Measurements from ENCODE around the gene TAS2R40.

DNA sequence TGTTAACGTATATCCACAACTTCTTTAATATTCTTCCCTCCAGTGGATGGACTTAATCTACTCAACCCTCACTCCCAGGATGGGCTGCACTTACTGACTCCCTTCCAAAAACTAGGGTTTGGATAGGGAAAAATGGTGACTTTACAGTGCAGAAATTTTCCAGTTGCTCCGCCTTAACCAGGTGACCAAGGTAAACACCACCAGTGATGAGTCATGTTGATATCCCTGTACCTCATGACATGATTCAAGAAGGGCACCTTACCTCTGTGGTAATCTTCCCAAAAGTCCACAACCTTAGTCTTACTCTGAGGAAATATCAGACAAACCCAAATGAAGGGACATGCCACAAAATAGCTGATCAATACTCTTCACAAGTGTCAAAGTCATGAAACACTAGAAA is 37.9 kb downstream of the TAS2R40 start:
- TF ChIP-seq, protein P1, sequence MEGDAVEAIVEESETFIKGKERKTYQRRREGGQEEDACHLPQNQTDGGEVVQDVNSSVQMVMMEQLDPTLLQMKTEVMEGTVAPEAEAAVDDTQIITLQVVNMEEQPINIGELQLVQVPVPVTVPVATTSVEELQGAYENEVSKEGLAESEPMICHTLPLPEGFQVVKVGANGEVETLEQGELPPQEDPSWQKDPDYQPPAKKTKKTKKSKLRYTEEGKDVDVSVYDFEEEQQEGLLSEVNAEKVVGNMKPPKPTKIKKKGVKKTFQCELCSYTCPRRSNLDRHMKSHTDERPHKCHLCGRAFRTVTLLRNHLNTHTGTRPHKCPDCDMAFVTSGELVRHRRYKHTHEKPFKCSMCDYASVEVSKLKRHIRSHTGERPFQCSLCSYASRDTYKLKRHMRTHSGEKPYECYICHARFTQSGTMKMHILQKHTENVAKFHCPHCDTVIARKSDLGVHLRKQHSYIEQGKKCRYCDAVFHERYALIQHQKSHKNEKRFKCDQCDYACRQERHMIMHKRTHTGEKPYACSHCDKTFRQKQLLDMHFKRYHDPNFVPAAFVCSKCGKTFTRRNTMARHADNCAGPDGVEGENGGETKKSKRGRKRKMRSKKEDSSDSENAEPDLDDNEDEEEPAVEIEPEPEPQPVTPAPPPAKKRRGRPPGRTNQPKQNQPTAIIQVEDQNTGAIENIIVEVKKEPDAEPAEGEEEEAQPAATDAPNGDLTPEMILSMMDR (IDR thresholded peaks at IDR 0.05): no peak
- no peak for TF ChIP-seq POLR2AphosphoS5 (IDR thresholded peaks at IDR 0.05)
